DMS114 treated with DMSO at 0.1 percent for 48 hours (cell line): ENCODE results near the gene KAT6B.

Source experiments
- DNase-seq: peaks from one replicate; lab custom pipeline; 2025; ENCODE audit not compliant: unreplicated experiment; lab: John Stamatoyannopoulos, UW

KAT6B gene

DNA sequence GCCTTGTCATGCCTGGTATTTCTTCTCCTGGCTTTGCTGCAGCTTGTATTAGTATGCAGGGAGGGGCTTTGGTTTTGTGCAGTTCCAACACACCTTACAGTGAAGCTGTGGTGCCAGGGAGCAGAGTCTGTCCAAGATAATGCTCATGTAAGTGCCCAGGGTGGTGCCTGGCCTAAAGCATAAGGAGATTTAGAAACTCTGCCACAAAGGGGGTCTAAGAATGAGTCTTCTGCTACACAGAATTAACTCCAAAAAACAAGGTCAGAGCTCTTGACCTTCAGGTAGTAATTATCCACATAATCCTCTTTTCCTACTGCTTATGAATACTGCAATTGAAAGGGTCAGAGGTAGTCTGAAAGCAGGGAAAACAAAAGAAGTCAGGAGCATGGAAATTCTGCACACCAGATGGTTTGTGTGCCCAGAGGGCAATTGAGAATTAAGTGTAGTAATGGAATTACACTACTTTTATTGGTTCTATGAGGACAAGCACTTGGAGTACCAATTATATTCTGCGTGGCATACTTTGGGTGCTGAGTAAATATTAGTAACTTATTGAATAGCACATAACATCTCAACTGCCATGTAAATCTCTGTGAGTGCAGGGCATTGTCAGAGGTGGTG is 121.5 kb downstream of the KAT6B start:
- DNase-seq = no peak

DNA sequence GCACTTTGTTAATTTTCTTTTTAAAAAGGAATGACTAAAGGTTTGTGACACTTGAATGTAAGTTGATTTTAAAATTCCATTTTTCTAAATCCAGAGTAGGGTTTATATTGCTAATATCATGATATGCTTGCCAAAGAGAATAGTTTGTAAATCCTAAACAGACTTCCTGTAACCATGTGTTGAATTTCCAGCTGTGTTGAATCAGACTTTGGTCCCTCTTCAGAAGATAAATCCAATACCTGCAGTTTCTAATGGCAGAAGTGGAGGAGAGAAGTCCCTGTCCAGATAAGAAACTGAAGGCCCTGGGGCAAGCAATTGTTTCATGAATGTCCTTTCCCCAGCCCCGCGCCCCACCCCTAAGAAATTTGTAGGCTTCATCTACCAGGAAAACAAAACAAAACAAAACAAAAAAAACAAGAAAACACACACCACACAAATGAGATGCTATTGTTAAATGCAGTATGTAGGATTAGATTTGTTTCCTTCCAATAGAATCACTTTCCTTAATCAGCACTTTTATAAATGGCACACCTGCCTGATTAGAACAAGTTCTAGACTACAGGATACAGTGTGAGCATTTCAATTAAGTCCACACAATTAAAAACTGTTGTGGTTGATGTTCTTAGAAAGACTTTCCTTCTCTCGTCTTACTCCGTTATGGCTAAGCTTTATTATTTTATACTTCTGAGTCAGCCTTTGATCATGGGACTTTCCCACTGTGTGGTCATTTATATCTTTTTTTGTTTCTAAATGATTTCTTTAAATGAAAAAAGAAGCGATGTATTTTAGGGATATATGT is 122.8 kb downstream of the KAT6B start:
- no peak for DNase-seq

DNA sequence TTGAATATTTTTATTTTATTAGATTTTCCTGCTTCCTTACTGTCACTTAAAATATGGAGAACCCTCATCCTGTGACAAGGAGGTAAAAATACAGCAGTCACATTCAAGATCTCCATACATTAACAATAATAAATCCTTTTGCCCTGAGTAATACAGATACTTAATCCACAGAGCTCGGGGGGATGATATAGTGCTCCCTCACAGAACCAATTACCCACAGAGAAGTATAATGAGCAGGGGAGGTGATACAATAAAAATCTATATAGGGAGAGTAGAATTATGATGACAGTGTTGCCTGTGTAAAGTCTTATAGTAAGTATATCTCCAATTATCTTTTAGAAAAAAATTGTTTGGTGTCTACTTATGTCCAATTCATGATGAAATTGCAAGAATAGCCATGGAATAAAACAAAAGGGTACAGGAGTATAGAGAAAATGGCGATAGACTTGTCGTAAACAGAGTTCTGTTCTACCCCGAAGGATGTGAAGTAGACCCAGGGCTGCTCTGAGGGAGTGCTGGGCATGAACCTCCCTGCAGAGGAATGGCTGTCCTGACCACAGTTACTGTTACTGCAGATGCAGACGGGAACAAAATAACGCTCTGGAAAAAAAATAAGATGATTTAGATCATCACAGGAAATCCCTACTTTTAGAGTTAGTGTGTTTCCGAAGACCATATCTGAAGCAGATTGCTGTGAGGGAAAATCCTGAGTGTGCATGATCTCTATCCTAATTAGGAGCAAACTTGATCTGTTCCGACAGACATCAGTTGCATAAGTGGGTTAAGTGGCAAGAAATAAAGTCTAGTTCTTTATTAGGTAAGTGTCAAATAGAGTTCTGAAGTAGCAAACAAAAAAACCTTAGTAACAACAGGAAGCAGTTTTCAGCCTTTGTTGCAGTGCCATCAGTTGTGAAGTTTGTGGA is 123.7 kb downstream of the KAT6B start:
- DNase-seq = no peak

DNA sequence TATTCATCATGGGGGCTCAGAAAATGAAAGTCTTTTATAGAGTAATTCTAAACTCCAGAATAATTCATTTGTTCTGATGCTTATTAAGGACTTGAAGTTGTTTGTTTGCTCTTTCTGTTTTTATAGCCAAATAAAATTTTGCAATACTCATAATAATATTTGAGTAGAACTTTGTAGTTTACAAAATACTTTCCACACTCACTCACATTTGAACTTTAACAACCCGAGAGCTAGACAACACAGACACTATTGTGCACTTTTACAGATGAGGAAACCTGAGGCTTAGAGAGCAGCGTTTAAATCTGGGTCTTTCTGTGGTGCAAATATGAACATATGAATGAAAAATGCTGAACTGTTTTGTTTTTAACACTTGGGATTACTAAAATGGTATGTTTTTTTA is 126.8 kb downstream of the KAT6B start:
- no peak for DNase-seq

DNA sequence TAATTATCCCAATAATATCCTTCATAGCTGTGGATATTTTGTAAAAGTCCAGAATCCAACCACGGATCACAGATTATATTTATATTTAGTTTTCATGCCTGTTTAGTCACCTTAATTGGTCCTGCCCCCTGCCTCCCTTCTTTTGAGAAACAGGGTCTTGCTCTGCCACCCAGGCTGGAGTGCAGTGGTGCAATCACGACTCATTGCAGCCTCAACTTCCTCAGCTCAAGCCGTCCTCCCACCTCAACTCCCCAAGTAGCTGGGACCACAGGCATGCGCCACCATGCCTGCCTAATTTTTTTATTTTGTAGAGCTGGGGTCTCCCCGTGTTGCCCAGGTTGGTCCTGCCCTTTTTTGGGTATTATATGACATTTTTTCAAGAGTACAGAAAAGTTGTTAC is 129.4 kb downstream of the KAT6B start:
- no peak for DNase-seq

DNA sequence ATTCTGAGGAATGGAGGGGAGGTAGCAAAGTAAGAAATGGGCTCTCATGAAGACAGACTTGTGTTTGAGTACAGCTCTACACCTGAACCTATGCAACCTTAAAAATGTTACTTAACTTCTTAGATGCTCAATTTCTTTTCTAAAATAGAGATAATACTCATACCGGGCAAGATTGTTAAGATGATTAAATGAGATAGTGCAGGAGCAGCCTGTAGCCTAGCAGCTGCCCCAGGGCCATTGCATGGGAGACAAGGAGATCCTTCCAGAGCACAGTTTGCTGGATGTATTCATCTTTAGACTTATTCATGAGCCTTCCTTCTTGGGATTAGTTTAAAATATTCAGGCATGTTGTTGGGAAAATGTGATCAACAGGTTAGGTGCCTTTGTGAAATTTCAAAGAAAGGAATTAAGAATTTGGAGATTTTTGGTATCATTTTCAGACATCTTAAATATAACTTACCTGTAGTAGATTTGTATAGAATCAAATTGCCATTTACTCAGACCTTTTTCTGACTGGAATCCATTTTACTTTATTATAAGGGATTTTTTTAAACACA is 130.2 kb downstream of the KAT6B start:
- DNase-seq = no peak

DNA sequence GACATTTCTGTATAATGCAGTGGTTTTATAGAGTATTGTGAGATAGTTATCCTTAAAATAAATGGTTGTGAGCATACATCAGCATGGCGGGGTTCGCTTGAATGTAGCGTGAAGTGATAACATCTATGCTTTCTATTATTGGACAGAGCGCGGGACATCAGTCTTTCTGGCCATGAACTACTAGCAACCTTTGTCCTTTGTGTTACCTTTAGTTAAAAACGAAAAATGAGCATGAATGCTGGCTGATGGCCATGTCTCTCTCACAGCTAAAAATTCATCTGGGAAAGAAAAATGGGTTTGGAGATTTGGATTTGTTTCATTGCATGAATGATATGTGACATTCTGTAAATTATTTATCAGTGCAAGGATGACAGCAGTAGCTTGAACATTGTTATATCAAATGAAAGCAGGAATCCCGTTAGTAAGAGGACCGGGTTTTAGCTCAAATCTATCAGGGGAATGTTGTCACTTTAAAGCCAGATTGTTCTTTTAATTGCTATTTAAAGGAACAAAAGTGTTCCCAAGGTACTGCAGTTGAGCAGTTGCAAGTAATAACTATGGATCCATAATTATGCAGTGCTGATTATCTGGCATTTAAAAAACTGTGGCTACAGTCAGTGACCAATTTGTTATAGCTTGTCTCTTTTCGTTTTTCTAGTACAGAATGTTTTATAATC is 131.0 kb downstream of the KAT6B start:
- DNase-seq = no peak

DNA sequence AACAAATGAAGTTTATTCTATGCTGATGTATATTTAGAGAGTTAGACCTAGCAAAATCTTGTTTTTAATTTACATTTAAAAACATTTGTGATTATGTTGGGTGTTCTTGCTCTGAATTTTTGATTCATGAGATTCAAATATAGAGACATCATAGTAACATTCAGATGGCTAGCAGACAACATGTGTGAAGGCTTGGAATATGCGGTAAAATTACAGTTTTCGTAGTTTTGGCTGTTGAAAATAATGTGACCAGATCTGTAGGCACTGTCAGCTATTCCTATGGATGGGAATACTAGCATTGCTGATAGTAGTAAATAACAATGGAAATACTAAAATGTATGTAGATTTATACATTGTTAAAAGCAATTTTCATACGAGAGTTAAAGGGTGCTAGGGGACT is 131.9 kb downstream of the KAT6B start:
- DNase-seq = no peak

DNA sequence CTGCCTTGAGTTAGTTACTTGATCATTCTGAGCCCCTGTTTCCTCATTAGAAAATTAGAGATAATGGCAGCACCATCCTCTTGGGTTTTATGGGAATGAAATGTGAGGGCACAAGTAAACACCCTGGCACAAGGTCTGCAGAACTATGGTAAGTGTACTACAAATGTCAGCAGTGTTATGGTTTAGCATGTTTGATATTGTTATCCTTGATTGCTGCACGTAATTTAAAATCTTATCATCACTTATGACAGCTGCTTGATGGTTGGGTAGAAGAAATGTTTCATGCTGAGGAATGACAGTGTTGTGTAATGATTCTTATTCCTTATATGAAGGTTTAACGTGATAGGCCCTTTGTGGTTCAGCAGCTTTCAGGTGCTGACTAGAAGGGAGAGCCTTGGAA is 134.3 kb downstream of the KAT6B start:
- no peak for DNase-seq

DNA sequence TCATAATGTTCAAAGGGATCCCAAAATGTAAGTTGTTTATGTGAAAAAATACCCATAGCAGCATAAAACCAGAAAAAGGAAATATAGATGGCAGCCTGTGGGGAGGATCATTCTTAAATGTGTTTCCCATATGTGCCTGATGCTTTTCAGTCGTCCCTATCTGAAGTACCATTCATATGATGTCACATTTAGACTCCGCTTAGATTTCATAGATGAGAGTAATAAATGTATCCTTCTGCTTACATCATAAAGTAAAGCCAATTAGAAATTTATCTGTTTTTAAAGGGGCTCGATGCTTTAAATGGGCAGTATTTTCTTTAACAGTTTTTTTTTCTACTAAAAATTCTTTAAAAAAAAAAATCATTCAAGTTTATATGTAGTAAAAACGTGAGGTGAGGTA is 136.1 kb downstream of the KAT6B start:
- no peak for DNase-seq

DNA sequence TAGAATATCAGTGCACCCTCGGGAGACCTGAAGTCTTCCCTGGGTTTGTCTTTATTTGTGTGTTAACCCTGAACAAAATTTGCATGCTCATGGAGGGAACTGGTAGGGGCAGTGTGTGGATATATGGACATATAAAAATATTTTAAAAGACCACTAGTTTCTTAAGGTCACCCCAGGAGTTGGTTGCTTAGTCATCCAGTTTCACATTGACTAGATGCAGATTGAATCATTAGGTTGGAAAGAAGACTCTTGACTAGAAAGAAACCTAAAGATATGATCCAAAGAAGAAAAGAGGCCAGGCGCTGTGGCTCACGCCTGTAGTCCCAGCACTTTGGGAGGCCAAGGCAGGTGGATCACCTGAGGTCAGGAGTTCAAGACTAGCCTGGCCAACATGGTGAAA is 137.1 kb downstream of the KAT6B start:
- no peak for DNase-seq

DNA sequence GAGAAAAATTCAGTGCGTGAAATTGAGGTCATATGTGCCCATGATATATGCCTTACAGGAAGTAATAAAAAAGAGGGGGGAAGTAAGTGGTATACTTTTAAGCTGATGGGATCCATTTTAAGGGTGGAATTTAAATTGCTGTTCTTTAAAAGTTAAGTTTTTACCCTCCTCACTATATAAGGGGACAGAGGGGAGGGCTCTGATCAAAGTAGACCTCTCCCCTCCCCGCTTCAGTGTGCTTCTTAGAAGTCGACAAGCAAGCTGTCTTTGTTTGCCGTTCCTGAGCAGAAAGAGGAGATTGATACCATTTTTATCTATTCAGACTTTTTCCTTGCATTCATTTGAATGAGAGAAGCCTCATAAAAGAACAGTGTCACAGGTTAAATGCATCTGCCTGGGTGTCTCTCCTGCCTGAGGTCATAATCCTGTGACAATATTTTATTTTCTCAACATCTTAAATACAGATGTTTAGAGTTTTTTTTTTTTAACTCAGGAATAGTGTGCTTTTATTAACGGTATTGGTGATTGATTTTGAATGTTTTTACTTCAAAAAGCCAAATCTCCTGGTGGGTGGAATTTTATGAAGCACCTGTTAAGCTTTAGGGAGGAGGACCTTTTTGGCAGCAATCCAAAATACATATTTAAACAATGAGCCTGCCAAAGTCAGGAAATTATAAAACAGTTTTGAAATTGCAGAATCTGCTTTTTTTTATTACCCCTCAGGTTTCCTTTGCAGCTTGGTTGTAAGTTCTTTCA is 141.7 kb downstream of the KAT6B start:
- DNase-seq = no peak

DNA sequence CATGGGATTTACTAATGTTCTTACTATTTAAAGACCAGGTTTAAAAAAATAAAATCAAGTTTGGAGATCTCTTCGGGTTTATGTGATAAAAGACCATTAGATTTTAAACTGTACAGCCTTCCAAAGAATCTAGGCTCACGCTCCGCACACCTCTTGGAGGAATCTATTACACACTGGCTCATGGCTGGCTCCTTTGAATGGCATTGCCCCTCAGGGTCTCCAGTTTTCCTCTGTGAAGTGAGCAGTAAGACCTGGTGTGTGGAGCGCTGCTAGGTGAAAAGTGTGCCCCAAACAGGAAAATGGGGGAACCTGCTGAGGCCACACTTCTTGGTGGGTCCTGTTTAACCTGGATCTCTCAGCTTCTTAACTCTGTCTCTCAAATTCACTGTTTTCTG is 142.3 kb downstream of the KAT6B start:
- DNase-seq = no peak

DNA sequence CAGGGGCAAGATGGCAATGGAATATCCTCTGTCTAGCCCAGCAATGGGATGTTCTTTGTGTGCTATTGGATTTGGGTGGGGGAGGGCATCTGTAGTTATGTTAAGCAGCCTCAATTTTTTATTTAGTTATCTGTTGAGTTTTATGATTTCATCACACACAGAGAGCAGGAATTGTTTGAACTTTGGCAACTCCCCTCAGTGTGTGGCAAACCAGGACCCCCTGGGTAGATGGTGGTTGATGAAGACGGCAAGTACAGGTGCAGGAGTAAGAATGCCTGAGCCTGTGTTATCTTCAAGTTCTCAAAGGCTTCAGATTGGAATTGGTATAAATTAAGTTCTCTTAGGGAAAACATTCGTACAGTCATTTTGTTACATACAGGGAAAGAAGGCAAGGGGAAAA is 142.7 kb downstream of the KAT6B start:
- no peak for DNase-seq

DNA sequence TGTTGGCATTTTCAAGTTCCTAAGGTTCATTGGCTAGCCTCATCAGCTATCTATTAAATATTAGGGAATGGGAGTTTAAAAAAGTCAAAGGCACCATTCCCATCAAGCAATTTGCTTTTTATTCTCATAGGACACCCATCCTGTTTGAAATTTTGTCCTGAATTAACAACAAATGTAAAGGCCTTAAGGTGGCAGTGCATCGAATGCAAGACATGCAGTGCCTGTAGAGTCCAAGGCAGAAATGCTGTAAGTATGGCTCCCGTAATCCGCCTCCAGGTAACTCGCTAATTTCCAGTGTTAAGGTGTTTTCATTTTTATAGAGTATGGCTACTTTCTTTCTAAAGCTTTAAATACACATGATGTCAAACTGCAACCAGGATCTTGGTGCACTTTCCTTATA is 143.1 kb downstream of the KAT6B start:
- no peak for DNase-seq

DNA sequence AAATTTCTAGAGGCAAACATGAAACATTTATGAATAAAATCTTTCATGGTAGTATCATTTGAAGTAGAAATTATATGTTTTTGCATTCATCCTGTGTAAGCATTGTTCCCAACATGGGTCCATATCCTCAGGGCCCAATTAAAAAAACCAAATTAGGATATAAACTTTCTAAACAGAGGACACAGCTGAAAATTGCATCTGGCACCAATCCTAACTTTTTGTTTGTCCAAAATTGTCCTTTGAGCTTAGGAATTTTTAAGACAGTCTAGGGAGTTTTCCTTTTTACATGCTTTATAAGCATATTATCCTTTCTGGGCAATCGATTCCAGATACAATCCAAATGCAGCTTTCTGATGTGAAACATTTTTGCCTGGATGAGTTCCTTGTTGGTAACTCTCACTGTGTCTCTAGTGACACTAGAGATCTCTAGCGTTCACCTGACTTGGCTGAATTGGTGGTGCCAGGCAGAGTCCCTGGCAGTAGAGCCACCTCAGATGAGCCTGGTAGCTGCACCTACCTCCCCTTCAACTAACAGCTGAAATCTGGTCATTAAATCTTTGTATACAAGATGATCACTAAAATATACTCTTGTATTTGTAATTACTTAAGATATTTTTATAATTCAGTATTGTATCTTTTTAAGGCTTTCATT is 147.5 kb downstream of the KAT6B start:
- DNase-seq = no peak

DNA sequence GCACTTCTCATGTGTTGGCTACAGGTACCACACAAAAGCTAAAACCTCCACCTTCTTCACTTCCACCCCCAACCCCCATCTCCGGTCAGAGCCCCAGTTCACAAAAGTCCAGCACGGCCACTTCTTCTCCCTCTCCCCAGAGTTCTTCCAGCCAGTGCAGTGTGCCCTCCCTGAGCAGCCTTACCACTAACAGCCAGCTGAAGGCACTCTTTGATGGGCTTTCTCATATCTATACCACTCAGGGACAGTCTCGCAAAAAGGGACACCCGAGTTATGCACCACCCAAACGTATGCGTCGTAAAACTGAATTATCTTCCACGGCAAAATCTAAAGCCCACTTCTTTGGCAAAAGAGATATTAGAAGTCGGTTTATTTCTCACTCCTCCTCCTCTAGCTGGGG is 149.4 kb downstream of the KAT6B start:
- DNase-seq = no peak

DNA sequence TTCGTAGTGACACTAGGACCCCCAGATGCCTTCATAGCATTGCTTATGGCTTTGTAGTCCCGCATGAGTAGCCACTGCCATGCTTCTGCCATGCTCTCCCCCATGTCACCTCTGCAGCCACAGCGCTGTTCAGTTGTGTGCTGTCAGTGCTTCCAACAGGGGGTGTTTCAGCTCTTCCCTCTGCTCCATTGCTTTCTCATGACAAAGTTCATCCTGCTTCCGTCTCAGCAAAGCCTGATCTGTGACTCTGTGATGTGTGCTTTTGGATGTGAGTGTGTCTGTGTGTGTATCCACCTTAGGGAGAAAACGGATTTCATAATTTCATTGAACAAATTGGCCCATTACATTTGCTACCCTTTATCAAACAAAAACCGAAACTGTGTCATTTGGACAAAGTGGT is 150.2 kb downstream of the KAT6B start:
- DNase-seq = no peak

DNA sequence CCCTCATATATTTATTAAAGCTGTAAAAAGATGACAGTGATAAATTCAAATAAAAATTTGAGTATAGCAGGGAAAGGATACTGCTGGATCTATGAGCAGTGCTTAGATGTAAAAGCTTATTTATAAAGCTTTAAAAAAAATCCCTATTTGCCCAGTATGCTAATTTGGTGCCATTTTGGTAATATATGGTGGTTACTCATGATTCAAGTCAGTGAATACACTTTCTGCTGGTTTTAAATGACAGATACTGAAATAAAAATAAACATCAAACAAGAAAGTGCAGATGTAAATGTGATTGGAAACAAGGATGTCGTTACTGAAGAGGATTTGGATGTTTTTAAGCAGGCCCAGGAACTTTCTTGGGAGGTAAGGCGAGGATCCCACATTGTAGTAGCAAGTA is 150.7 kb downstream of the KAT6B start:
- no peak for DNase-seq
